ENCODE data around the gene GPR3.

GPR3 gene

GRCh38 chr1:27392096-27392777 lies at the start of gene GPR3:
Gene GPR3, plus strand, starts transcription at chr1:27392622. Its CDS starts 1,177 bp downstream, at chr1:27393799.
- DNase-seq = peak; percentile 95

- peak; percentile 88 for DNase-seq
These were observed 49.4 kb upstream of the GPR3 start for GRCh38 chr1:27342778-27343638.

GRCh38 chr1:27343639-27344025 lies 48.8 kb upstream of the GPR3 start:
- DNase-seq = no peak

GRCh38 chr1:27345272-27345671 lies 47.1 kb upstream of the GPR3 start:
- DNase-seq = no peak

GRCh38 chr1:27346357-27346756 lies 46.1 kb upstream of the GPR3 start:
- DNase-seq = no peak

GRCh38 chr1:27346991-27347624 lies 45.3 kb upstream of the GPR3 start:
- no peak for DNase-seq

- peak; percentile 39 for DNase-seq
These were observed 43.3 kb upstream of the GPR3 start for GRCh38 chr1:27348861-27349783.

- no peak for DNase-seq
These were observed 42.4 kb upstream of the GPR3 start for GRCh38 chr1:27349784-27350662.

GRCh38 chr1:27350663-27351540 lies 41.5 kb upstream of the GPR3 start:
- peak; percentile 1 for DNase-seq

- DNase-seq = peak; percentile 1
These were observed 40.8 kb upstream of the GPR3 start for GRCh38 chr1:27351541-27352107.

GRCh38 chr1:27353166-27353565 lies 39.3 kb upstream of the GPR3 start:
- no peak for DNase-seq

GRCh38 chr1:27353629-27354028 lies 38.8 kb upstream of the GPR3 start:
- DNase-seq = no peak

- peak; percentile 1 for DNase-seq
These were observed 36.7 kb upstream of the GPR3 start for GRCh38 chr1:27355683-27356082.

- DNase-seq = no peak
These were observed 36.2 kb upstream of the GPR3 start for GRCh38 chr1:27356277-27356618.

- DNase-seq = peak; percentile 71
These were observed 35.7 kb upstream of the GPR3 start for GRCh38 chr1:27356619-27357280.

GRCh38 chr1:27357281-27358037 lies 35.0 kb upstream of the GPR3 start:
- peak; percentile 84 for DNase-seq

GRCh38 chr1:27358038-27358927 lies 34.1 kb upstream of the GPR3 start:
- DNase-seq = no peak

- no peak for DNase-seq
These were observed 33.5 kb upstream of the GPR3 start for GRCh38 chr1:27358928-27359313.

All from CD4-positive, alpha-beta T cell treated with Interleukin-6 for 4 hours (primary cell).